GM12872 (cell line): ENCODE results near the gene EMC1.

Experiments used
- CTCF ChIP-seq: IDR thresholded peaks from 3 replicates; pipeline ENCODE4 v1.5.1; 2011; ENCODE audit warnings: low read depth, mild to moderate bottlenecking, low read length, moderate library complexity; ENCODE audit not compliant: insufficient read depth

The EMC1 gene

GRCh38 chr1:19196331-19196730, 55.0 kb downstream of the EMC1 start:
- TF ChIP-seq CTCF = no peak

GRCh38 chr1:19193004-19193403, 58.3 kb downstream of the EMC1 start:
- TF ChIP-seq CTCF = no peak

- no peak for TF ChIP-seq CTCF
Measured at GRCh38 chr1:19191811-19192210, 59.5 kb downstream of the EMC1 start.

- TF ChIP-seq CTCF = no peak
Measured at GRCh38 chr1:19190468-19190867, 60.9 kb downstream of the EMC1 start.

GRCh38 chr1:19189270-19189669, 62.1 kb downstream of the EMC1 start:
- TF ChIP-seq CTCF = no peak

- TF ChIP-seq CTCF = no peak
Measured at GRCh38 chr1:19187852-19188251, 63.5 kb downstream of the EMC1 start.

- TF ChIP-seq CTCF = no peak
Measured at GRCh38 chr1:19186001-19186400, 65.3 kb downstream of the EMC1 start.

- no peak for TF ChIP-seq CTCF
Measured at GRCh38 chr1:19182223-19182622, 69.1 kb downstream of the EMC1 start.
